GM12892 (cell line): ENCODE results near the gene PTGR2. TPM values are rescaled to one million over a fixed set of nuclear protein-coding genes. Genes with fewer than 3 reads are reported as not detected.
A peak's percentile ranks its signal among the peaks of the same experiment; 100 is the strongest.

Experiments
- DNase-seq: peaks from one replicate; pipeline ENCODE4 v3.0.0; 2011; ENCODE audit not compliant: insufficient read length
- FAIRE-seq: peaks from 2 replicates; lab custom pipeline; 2011; peaks lifted over from hg19 to GRCh38; lab: Jason Lieb, UNC
- POLR2A ChIP-seq: IDR thresholded peaks from 2 replicates; pipeline ENCODE4 v1.6.1; 2011; ENCODE audit warnings: low read depth, low read length, control low read depth
- POLR2AphosphoS5 ChIP-seq: IDR thresholded peaks from 2 replicates; pipeline ENCODE4 v1.6.1; 2011; ENCODE audit warnings: low read depth, low read length, control low read depth
- TAF1 ChIP-seq: IDR thresholded peaks from 2 replicates; pipeline ENCODE4 v1.6.1; 2011; ENCODE audit warnings: low read depth, mild to moderate bottlenecking, control low read depth, low read length, borderline replicate concordance
- polyA plus RNA-seq: library from polyadenylated mRNA; unstranded; fragments of >200 nt; gene quantifications from one replicate; pipeline ENCODE4 v1.2.1, GENCODE V29; 2012; ENCODE audit warnings: missing spikeins, inconsistent platforms; ENCODE audit not compliant: missing spikeins

Gene PTGR2
- polyA plus RNA-seq: 6.6 TPM

- peak; percentile 89; the same call in 1 of the 2 replicates for TF ChIP-seq TAF1
- peak; percentile 92 for TF ChIP-seq POLR2AphosphoS5
- TF ChIP-seq POLR2A: peak; percentile 93
- DNase-seq: peak; percentile 89
- FAIRE-seq: peak; percentile 95
Observed at GRCh38 chr14:73851567-73852382, at the start of gene PTGR2. Gene PTGR2, plus strand, starts transcription at chr14:73851831. Its CDS starts 7,032 bp downstream, at chr14:73858863.

- no peak for FAIRE-seq
- no peak for DNase-seq
- TF ChIP-seq TAF1: no peak
Observed at GRCh38 chr14:73802431-73803188, 49.0 kb upstream of the PTGR2 start.

GRCh38 chr14:73804636-73805035 is 47.0 kb upstream of the PTGR2 start:
- no peak for TF ChIP-seq POLR2A
- DNase-seq (no peak), FAIRE-seq (no peak)

- FAIRE-seq (no peak), DNase-seq (no peak)
- TF ChIP-seq POLR2A: no peak
- no peak for TF ChIP-seq TAF1
- no peak for TF ChIP-seq POLR2AphosphoS5
Observed at GRCh38 chr14:73807457-73807856, 44.2 kb upstream of the PTGR2 start.

- DNase-seq: no peak
Observed at GRCh38 chr14:73809391-73809790, 42.2 kb upstream of the PTGR2 start.

GRCh38 chr14:73810478-73811163 is 41.0 kb upstream of the PTGR2 start:
- no peak for TF ChIP-seq POLR2A
- no peak for TF ChIP-seq POLR2AphosphoS5
- TF ChIP-seq TAF1: no peak
- DNase-seq: no peak
- FAIRE-seq: no peak

More at GRCh38 chr14:73809391-73809790, 42.2 kb upstream of the PTGR2 start:
- TF ChIP-seq POLR2A: no peak
- TF ChIP-seq POLR2AphosphoS5: no peak
- no peak for TF ChIP-seq TAF1
- no peak for FAIRE-seq

- no peak for FAIRE-seq
- no peak for DNase-seq
- TF ChIP-seq POLR2A (no peak), TAF1 (no peak), POLR2AphosphoS5 (no peak)
Observed at GRCh38 chr14:73811164-73811503, 40.5 kb upstream of the PTGR2 start.

- TF ChIP-seq TAF1: no peak
- TF ChIP-seq POLR2A: no peak
- TF ChIP-seq POLR2AphosphoS5: no peak
- DNase-seq (no peak), FAIRE-seq (no peak)
Observed at GRCh38 chr14:73814153-73814552, 37.5 kb upstream of the PTGR2 start.

- TF ChIP-seq TAF1 (no peak), POLR2AphosphoS5 (no peak), POLR2A (no peak)
- DNase-seq: no peak
- FAIRE-seq: no peak
Observed at GRCh38 chr14:73815849-73816248, 35.8 kb upstream of the PTGR2 start.

GRCh38 chr14:73816393-73816816 is 35.2 kb upstream of the PTGR2 start:
- DNase-seq (no peak), FAIRE-seq (no peak)
- TF ChIP-seq POLR2AphosphoS5: no peak
- no peak for TF ChIP-seq POLR2A
- TF ChIP-seq TAF1: no peak

- DNase-seq: no peak
- TF ChIP-seq POLR2A (no peak), POLR2AphosphoS5 (no peak), TAF1 (no peak)
- no peak for FAIRE-seq
Observed at GRCh38 chr14:73817020-73817655, 34.5 kb upstream of the PTGR2 start.

- TF ChIP-seq POLR2AphosphoS5: no peak
- no peak for TF ChIP-seq TAF1
- TF ChIP-seq POLR2A: no peak
- no peak for FAIRE-seq
- no peak for DNase-seq
Observed at GRCh38 chr14:73818821-73819220, 32.8 kb upstream of the PTGR2 start.
